ENCODE measurements around the gene SEMA5A. TPM values are rescaled to one million over a fixed set of nuclear protein-coding genes. Genes with fewer than 3 reads are reported as not detected.

The SEMA5A gene
- total RNA-seq, 1 experiment from 2014 or later = 6.5 TPM

DNA sequence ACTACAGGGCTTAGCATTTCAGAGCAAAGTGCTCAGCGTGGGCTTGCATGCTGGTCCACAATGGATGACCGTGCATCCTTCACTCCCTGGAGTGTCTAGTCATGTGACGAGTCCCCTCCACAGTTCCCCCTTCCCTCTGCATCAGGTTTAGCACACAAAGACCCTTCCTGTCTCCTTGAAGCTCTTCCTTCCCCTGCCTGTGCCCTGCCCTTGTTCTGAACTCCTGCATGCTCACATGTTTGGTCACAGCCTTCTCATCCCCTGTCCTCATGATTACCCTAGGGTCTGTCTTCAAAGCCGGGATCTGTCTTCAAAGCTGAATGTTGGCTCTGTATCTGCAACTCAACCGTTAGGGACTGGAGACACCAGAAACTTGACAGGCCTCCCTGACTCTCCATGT, 388.9 kb downstream of the SEMA5A start:
- no peaks in the 10 kb centered on the region for H3K36me3 ChIP-seq (replicated peaks; ENCODE audit: control insufficient read depth, insufficient read depth, low read length)
- no peak for DNase-seq
- H3K27me3 ChIP-seq (ENCODE audit: control insufficient read depth, insufficient read depth, low read length) = no peaks in the 10 kb centered on the region
- no peak overlapping the region for H3K4me3 ChIP-seq (ENCODE audit: insufficient read depth, low read depth, low read length)

DNA sequence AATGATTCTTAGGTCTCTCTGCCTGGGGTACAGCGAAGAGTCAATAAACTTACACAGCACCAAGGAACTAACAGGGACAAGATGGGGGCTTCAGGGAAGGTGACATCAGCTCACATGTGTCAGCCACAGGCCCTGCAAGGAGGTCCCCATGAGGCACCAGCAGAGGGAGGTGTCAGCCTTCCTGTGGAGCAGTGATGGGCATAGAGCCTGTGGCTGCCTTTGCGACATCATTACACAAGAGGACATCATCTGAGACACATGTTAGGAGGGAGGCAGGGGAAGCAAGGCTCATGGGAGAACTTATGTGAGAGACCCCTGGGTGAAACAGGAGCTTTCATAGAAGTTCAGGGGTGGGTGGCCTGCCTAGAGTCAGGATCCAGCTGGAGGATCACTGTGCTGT, 389.6 kb downstream of the SEMA5A start:
- Histone ChIP-seq H3K4me3 (ENCODE audit: insufficient read depth, low read depth, low read length) (no peak overlapping the region), H3K36me3 (replicated peaks; ENCODE audit: control insufficient read depth, insufficient read depth, low read length) (no peaks in the 10 kb centered on the region), H3K27me3 (ENCODE audit: control insufficient read depth, insufficient read depth, low read length) (no peaks in the 10 kb centered on the region)
- DNase-seq = peak; percentile 33

DNA sequence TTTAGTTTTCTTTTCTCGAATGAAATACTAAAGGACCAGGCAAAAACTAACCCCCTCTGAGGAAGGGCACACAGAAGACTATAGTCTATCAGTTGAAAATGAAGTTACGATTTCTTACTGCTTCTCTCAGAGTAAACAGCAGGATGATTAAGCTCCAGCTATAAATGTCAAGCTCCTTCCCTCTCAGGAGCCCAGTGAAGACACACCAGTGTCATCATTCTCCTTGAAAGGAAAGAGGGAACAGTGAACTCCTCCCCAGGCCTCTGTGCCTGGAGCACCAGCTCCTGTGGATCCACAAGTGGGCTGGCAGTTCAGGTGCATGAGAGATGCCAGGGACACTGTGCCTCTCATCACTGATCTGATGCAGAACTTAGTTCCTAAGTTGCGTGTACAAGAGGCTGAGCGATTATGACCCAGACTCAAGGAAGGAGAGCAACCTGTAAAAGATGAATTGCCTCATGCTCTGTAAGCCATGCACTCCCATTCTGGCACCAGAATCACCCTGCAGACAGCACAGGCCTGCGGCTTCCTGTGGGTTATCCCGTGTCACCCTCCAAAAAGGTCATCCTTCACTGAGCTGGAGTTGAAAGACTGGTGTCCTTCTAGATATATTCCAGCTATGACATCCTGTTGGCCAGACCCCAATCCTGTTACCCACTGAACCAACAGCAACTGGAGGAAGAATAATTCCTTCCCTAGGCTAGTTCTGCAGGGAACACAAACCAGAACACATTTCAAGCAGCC, 394.0 kb downstream of the SEMA5A start:
- H3K27me3 ChIP-seq (ENCODE audit: control insufficient read depth, insufficient read depth, low read length) = no peaks in the 10 kb centered on the region
- no peak for DNase-seq
- no peaks in the 10 kb centered on the region for H3K36me3 ChIP-seq (replicated peaks; ENCODE audit: control insufficient read depth, insufficient read depth, low read length)
- no peak overlapping the region for H3K4me3 ChIP-seq (ENCODE audit: insufficient read depth, low read depth, low read length)

DNA sequence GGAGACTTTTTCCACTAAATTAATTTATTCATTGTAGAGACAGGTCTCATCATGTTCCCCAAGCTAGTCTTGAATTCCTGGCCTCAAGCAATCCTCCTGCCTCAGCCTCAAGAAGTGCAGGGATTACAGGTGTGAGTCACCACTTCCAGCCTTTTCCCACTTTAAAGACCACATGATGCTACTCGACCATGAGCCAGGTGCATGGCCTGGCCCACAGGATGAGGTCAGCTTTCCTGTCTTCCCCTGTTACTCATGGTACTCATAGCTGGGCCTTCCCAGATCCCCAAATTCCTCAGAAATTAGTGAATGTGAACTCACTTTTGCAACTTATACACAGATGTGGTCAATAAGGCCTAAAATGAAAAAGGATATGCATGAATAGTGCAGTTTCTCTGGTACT, 395.9 kb downstream of the SEMA5A start:
- DNase-seq = no peak
- no peaks in the 10 kb centered on the region for H3K36me3 ChIP-seq (replicated peaks; ENCODE audit: control insufficient read depth, insufficient read depth, low read length)

DNA sequence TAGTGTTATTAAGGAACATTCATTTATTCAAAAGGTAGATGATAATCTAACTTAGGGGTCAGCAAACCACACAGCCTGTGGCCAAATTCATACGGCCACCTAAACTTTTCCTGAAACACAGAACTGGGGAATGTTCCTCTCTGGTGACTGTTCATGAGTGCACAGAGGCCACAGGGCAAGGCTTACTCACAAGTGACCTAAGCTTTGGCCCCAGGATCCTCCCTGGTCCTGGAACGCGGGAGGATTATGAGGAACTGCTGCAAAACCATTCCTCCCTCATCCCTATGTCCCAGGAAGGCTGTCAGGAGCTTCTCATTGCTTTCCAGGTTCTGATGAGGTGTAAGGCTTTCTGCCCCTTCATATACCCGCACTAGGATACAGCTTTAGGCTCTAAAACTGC, 397.6 kb downstream of the SEMA5A start:
- Histone ChIP-seq H3K36me3 (replicated peaks; ENCODE audit: control insufficient read depth, insufficient read depth, low read length) (no peaks in the 10 kb centered on the region), H3K4me3 (ENCODE audit: insufficient read depth, low read depth, low read length) (no peak overlapping the region), H3K27me3 (ENCODE audit: control insufficient read depth, insufficient read depth, low read length) (no peaks in the 10 kb centered on the region)
- no peak for DNase-seq

More for the DNA sequence above, 395.9 kb downstream of the SEMA5A start:
- Histone ChIP-seq H3K4me3 (ENCODE audit: insufficient read depth, low read depth, low read length) (no peak overlapping the region), H3K27me3 (ENCODE audit: control insufficient read depth, insufficient read depth, low read length) (no peaks in the 10 kb centered on the region)

DNA sequence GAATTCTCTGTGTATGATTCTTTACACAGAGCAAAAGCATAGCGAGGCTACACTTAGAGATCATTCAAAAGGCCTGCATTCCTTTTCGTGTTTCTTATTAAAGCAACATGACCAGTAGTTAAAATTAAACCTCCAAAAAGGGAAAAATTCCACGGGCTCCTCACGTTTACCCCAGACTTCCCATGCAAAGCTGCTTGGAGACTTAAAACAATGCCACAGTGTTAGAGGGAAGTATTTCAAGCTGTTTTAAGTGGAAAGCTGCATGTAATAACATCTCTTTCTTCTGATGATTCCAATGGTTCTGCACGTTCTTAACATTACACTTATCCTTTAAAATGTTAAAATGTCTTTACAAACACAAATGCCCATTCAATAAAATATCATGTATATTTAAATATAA, 405.2 kb downstream of the SEMA5A start:
- H3K27me3 ChIP-seq (ENCODE audit: control insufficient read depth, insufficient read depth, low read length) = no peaks in the 10 kb centered on the region
- no peaks in the 10 kb centered on the region for H3K36me3 ChIP-seq (replicated peaks; ENCODE audit: control insufficient read depth, insufficient read depth, low read length)
- no peak for DNase-seq
- no peak overlapping the region for H3K4me3 ChIP-seq (ENCODE audit: insufficient read depth, low read depth, low read length)

DNA sequence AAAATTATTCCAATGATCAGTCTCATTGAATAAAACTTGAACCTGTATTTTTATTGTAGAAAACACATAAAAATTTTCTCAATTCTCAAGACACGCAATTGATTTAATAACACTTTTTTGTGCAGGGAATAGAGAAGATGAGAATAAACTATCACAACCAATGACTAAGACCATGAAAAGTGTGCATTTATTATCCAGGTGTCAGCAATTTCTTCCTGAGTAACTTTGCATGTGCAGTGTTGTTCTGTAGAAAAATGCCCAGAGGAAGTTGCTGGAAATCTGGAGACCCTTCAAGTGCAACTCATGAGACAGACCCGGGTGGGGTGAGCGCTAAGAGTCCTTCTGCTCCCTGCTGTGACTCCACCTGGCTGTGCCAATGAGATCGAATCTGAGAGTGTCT, 405.7 kb downstream of the SEMA5A start:
- H3K36me3 ChIP-seq (replicated peaks; ENCODE audit: control insufficient read depth, insufficient read depth, low read length) = no peaks in the 10 kb centered on the region
- H3K27me3 ChIP-seq (ENCODE audit: control insufficient read depth, insufficient read depth, low read length) = no peaks in the 10 kb centered on the region
- H3K4me3 ChIP-seq (ENCODE audit: insufficient read depth, low read depth, low read length) = no peak overlapping the region
- no peak for DNase-seq

DNA sequence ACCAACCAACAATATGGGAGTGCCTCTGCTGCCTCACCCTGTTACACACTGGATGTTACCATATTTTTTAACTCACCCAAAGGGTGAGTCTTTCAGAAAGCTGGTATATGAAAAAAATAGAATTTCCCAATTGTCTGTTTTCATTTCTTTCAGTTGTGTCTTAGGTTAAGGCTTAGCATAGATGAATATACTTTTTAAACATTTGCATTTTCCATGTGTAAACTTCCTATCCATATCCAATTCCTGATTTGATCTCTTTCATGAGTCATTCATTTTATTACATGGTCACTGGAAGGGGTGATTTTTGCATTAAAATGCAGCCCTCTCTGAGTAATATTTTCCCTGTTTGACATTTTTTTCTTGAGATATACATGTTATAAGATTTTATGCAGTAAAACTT, 406.5 kb downstream of the SEMA5A start:
- Histone ChIP-seq H3K36me3 (replicated peaks; ENCODE audit: control insufficient read depth, insufficient read depth, low read length) (no peaks in the 10 kb centered on the region), H3K27me3 (ENCODE audit: control insufficient read depth, insufficient read depth, low read length) (no peaks in the 10 kb centered on the region), H3K4me3 (ENCODE audit: insufficient read depth, low read depth, low read length) (no peak overlapping the region)
- no peak for DNase-seq

DNA sequence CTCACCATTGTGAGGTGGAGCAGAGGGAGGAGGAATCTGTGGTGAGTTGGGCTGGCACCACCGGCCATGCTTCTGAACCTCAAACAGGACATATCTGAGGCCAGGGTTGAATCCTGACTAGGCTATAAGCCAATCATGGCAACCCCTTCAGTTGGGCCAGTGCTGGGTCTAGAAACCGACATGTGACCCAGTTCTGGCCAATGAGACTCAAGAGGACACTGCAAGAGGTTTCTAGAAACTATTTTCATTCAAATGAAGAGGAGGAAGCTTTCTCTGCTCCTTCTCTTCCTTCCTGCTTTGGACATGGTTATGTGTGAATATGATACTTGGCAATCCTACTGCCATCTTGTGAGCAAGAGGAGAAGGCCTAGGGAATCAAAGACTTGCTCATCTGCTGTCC, 417.7 kb downstream of the SEMA5A start:
- DNase-seq = no peak
- Histone ChIP-seq H3K36me3 (replicated peaks; ENCODE audit: control insufficient read depth, insufficient read depth, low read length) (no peaks in the 10 kb centered on the region), H3K4me3 (ENCODE audit: insufficient read depth, low read depth, low read length) (no peak overlapping the region), H3K27me3 (ENCODE audit: control insufficient read depth, insufficient read depth, low read length) (no peaks in the 10 kb centered on the region)

DNA sequence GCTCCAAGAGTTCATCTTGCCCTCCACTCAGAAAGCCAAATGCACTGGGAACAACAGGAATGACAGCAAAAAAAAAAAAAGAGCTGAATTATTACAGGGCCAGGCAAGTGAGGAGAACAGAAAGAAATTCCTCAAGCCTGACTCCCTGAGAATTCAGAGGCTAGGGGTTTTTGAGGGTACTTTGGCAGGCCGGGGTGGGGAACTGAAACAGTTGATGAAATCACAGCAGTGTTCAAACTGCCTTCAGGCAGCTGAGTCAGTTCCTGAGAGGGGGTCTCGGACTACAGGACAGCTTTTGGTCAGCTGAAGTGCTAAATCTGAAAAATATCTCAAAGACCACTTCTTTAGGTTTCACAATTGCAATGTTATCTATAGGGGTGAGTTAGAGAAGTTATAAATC, 419.4 kb downstream of the SEMA5A start:
- no peak overlapping the region for H3K4me3 ChIP-seq (ENCODE audit: insufficient read depth, low read depth, low read length)
- H3K36me3 ChIP-seq (replicated peaks; ENCODE audit: control insufficient read depth, insufficient read depth, low read length) = no peaks in the 10 kb centered on the region
- DNase-seq = no peak
- no peaks in the 10 kb centered on the region for H3K27me3 ChIP-seq (ENCODE audit: control insufficient read depth, insufficient read depth, low read length)

DNA sequence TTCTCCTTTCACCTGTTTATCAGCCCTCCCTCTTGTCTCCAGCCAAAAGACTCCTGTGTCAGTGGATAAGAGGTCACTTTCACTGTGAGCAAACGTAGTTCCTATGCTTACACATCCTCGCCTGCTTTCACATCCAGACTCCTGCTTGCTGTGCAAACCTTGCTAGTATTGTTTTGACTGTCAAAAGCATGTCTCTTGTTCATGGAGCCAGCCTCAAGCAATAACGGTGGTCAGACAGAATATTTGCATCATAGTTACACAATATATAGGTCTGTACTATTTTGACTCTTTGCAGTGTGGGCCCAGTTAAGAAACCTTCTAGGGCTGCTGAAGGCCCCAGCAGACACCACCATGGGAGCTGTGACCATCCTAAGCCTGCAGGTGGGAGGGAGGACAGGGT, 420.0 kb downstream of the SEMA5A start:
- no peaks in the 10 kb centered on the region for H3K27me3 ChIP-seq (ENCODE audit: control insufficient read depth, insufficient read depth, low read length)
- no peak overlapping the region for H3K4me3 ChIP-seq (ENCODE audit: insufficient read depth, low read depth, low read length)
- H3K36me3 ChIP-seq (replicated peaks; ENCODE audit: control insufficient read depth, insufficient read depth, low read length) = no peaks in the 10 kb centered on the region
- DNase-seq = no peak

DNA sequence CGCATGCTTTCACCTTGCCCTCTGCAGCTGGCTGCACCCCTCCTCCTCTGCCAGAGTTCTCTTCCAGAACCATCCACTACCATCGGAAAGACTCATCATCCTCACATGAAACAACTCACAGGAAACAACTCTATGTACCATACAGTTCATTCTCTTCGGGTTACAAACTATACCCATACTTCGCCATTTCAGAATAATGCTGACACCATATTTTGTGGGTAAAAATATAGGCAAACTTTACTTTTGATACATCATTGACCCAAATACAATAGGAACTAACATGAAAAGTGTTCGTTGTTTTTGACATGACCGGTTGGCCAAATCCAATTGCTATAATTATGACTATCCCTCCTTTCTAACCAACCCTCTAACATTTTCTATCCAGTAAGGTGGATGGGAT, 421.0 kb downstream of the SEMA5A start:
- no peak for DNase-seq
- Histone ChIP-seq H3K27me3 (ENCODE audit: control insufficient read depth, insufficient read depth, low read length) (no peaks in the 10 kb centered on the region), H3K4me3 (ENCODE audit: insufficient read depth, low read depth, low read length) (no peak overlapping the region), H3K36me3 (replicated peaks; ENCODE audit: control insufficient read depth, insufficient read depth, low read length) (no peaks in the 10 kb centered on the region)

DNA sequence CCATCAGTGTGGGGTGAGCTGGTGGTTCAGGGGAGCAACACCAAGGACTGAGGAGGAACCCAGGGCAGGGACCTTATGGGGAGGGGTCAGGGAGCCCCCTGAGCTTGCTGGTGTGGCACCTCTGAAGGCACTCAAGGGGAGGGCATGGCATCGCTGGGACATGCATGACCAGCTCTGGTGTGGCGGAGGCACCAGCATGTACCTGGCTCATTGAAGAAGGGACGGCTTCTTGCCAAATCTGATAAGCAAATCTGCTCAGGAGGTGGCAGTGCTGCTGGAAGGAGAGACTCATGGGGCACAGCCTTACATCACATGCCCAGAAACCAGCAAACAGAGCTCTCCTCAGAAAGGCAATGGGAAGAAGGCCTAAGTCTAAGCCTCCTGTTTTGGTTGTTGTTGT, 421.8 kb downstream of the SEMA5A start:
- Histone ChIP-seq H3K4me3 (ENCODE audit: insufficient read depth, low read depth, low read length) (no peak overlapping the region), H3K36me3 (replicated peaks; ENCODE audit: control insufficient read depth, insufficient read depth, low read length) (no peaks in the 10 kb centered on the region), H3K27me3 (ENCODE audit: control insufficient read depth, insufficient read depth, low read length) (no peaks in the 10 kb centered on the region)
- no peak for DNase-seq

DNA sequence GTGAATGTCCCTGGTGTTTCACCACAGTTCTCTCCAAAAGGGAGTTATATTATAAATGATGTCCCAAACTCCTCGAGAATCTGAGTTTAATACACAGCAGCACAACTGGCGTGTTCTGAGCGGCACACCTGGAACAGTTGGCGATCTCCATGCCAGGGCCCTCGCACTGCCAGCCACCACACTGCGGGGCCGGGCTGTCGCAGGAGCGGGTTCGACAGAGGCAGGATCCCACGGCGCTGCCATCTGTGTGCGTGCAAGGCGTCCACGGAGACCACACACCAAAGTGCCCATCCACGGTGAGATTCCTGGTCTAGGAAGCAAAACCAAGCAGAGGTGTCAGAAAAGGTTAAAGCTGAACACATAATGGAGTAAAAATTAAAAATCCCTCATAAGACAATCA, 423.3 kb downstream of the SEMA5A start:
- DNase-seq = no peak
- Histone ChIP-seq H3K27me3 (ENCODE audit: control insufficient read depth, insufficient read depth, low read length) (no peaks in the 10 kb centered on the region), H3K36me3 (replicated peaks; ENCODE audit: control insufficient read depth, insufficient read depth, low read length) (no peaks in the 10 kb centered on the region), H3K4me3 (ENCODE audit: insufficient read depth, low read depth, low read length) (no peak overlapping the region)

DNA sequence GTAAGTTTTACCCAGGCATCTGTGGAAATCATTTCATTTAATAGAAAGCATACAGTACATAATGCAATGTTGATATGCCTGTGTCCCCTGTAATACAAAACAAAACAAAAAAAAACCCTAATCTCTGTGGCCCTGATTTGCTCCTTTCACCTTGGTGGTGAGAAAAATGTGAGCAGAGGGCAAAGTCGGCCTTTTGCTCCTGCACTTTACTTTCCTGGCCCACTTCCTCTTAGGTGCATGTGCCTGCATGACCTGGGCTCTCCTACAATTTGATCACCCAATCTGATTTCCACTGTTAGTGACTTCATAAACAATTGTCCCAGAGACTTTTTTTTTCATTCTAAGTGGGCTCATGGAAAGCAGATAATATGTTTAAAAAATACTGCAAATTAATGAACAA, 424.3 kb downstream of the SEMA5A start:
- Histone ChIP-seq H3K4me3 (ENCODE audit: insufficient read depth, low read depth, low read length) (no peak overlapping the region), H3K27me3 (ENCODE audit: control insufficient read depth, insufficient read depth, low read length) (no peaks in the 10 kb centered on the region), H3K36me3 (replicated peaks; ENCODE audit: control insufficient read depth, insufficient read depth, low read length) (no peaks in the 10 kb centered on the region)
- no peak for DNase-seq

DNA sequence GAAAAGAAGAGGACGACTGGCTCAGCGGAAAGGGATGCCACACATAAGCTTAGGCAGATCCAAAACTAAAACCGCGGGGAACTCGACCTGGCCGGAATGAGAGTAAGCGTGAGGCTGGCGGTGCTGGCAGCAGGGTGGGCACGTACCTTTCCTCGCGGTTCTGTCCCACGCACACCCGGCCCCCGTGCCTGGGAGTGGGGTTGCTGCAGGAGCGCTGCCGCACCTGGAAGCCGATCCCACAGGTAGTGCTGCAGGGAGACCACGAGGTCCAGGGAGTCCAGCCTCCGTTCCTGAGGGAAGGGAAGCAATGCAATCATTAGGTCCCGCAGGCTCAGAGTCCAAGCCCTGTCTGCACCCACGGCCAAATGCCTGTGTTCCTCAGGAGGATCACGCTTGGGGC, 427.0 kb downstream of the SEMA5A start:
- Histone ChIP-seq H3K4me3 (ENCODE audit: insufficient read depth, low read depth, low read length) (no peak overlapping the region), H3K27me3 (ENCODE audit: control insufficient read depth, insufficient read depth, low read length) (no peaks in the 10 kb centered on the region), H3K36me3 (replicated peaks; ENCODE audit: control insufficient read depth, insufficient read depth, low read length) (no peaks in the 10 kb centered on the region)
- peak; percentile 29 for DNase-seq

Measured in H7 (cell line).